Ovary (tissue), 3 donors: ENCODE results near the gene SLC11A1.

Experiments
- CTCF ChIP-seq, 3 donors: fragments of 450-650 bp in 2 of 3; fragments of 200-600 bp in 1 of 3; IDR thresholded peaks; one replicate each; pipeline versions ENCODE4 v1.5.1 to v1.8.0; 2016 to 2022; ENCODE audit warnings: antibody characterized with exemption in 3 of 3, mild to moderate bottlenecking in 1 of 3
- EP300 ChIP-seq: sonication (generic); formaldehyde crosslinking; IDR thresholded peaks from one replicate; pipeline ENCODE4 v1.6.1; 2017; ENCODE audit warnings: antibody characterized with exemption
- POLR2A ChIP-seq: fragments of 450-650 bp; IDR thresholded peaks from one replicate; pipeline ENCODE4 v1.6.1; 2017; ENCODE audit warnings: antibody characterized with exemption, mild to moderate bottlenecking, moderate library complexity
- donor health status: DM: no; HTN: no; CAD: no.

GRCh38 chr2:218340656-218341055, 41.4 kb upstream of the SLC11A1 start:
- no peak for TF ChIP-seq CTCF (IDR thresholded peaks at IDR 0.05)
- no peak for TF ChIP-seq POLR2A
- TF ChIP-seq EP300 = no peak
